K562 (cell line): ENCODE data around the gene SETSIP.

Experiments used
- CEBPB ChIP-seq: fragments of 450-650 bp; IDR thresholded peaks from 2 replicates; pipeline ENCODE4 v1.6.1; 2016; ENCODE audit warnings: missing genetic modification characterization, missing compliant biosample characterization
- GABPA ChIP-seq: fragments of 200-800 bp; sonication (Bioruptor generic); conservative IDR thresholded peaks from 2 replicates; pipeline ENCODE4 v1.6.1; 2016; ENCODE audit warnings: low read depth, missing genetic modification characterization, missing compliant biosample characterization
- NBN ChIP-seq: fragments of 450-650 bp; IDR thresholded peaks from 2 replicates; pipeline ENCODE4 v1.6.1; 2016; ENCODE audit warnings: low read depth, mild to moderate bottlenecking
- NFIX ChIP-seq: fragments of 250-450 bp; sonication (Bioruptor Pico); IDR thresholded peaks from 2 replicates; pipeline ENCODE4 v1.4.0; 2020; ENCODE audit warnings: low read depth, mild to moderate bottlenecking, moderate library complexity
- SMAD3 ChIP-seq: fragments of 450-650 bp; formaldehyde crosslinking; conservative IDR thresholded peaks from 2 replicates; pipeline ENCODE4 v1.4.0; 2020; ENCODE audit warnings: mild to moderate bottlenecking
- TF ChIP-seq, protein P1 (sequence below), 2 experiments: fragments of 150-350 bp in 1 of 2; IDR thresholded peaks; 2 replicates each; pipeline ENCODE4 v1.6.1; 2012 to 2016; ENCODE audit warnings: low read depth in 2 of 2, low read length in 2 of 2, mild to moderate bottlenecking in 1 of 2, moderate library complexity in 1 of 2
- TF ChIP-seq, protein P2 (sequence below): fragments of 200-600 bp; sonication (generic); IDR thresholded peaks from one replicate; pipeline ENCODE4 v1.6.1; 2012; ENCODE audit warnings: mild to moderate bottlenecking, low read depth, low read length, inconsistent platforms

DNA sequence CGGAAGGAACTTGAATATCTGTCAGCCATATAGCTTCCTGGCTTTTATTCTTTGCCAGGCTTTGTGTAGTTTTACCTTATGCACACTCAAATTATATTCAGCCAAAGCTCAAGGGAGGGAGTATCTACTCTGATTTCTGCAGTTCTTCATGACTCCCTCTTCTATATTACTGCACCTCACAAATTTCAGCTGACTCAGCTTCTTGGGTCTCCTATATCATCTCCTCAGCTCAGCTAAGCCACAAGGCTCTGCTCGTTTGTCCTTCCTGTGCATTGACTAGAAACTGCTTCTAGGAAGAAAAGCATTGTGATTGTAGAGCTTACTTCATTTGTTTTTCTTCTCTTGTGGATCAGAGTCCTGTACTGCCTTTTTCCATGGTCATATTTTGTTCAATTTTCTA is 42.3 kb upstream of the SETSIP start:
- no peak for TF ChIP-seq CEBPB
- TF ChIP-seq, protein P1, sequence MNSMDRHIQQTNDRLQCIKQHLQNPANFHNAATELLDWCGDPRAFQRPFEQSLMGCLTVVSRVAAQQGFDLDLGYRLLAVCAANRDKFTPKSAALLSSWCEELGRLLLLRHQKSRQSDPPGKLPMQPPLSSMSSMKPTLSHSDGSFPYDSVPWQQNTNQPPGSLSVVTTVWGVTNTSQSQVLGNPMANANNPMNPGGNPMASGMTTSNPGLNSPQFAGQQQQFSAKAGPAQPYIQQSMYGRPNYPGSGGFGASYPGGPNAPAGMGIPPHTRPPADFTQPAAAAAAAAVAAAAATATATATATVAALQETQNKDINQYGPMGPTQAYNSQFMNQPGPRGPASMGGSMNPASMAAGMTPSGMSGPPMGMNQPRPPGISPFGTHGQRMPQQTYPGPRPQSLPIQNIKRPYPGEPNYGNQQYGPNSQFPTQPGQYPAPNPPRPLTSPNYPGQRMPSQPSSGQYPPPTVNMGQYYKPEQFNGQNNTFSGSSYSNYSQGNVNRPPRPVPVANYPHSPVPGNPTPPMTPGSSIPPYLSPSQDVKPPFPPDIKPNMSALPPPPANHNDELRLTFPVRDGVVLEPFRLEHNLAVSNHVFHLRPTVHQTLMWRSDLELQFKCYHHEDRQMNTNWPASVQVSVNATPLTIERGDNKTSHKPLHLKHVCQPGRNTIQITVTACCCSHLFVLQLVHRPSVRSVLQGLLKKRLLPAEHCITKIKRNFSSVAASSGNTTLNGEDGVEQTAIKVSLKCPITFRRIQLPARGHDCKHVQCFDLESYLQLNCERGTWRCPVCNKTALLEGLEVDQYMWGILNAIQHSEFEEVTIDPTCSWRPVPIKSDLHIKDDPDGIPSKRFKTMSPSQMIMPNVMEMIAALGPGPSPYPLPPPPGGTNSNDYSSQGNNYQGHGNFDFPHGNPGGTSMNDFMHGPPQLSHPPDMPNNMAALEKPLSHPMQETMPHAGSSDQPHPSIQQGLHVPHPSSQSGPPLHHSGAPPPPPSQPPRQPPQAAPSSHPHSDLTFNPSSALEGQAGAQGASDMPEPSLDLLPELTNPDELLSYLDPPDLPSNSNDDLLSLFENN (IDR thresholded peaks at IDR 0.05; ENCODE audit: low read depth in 2 of 2, low read length in 2 of 2), result no peak
- no peak for TF ChIP-seq NFIX
- TF ChIP-seq SMAD3 (CRISPR knock-in tag), result no peak
- TF ChIP-seq NBN, result no peak
- TF ChIP-seq GABPA (tag), result no peak
- TF ChIP-seq, protein P2, sequence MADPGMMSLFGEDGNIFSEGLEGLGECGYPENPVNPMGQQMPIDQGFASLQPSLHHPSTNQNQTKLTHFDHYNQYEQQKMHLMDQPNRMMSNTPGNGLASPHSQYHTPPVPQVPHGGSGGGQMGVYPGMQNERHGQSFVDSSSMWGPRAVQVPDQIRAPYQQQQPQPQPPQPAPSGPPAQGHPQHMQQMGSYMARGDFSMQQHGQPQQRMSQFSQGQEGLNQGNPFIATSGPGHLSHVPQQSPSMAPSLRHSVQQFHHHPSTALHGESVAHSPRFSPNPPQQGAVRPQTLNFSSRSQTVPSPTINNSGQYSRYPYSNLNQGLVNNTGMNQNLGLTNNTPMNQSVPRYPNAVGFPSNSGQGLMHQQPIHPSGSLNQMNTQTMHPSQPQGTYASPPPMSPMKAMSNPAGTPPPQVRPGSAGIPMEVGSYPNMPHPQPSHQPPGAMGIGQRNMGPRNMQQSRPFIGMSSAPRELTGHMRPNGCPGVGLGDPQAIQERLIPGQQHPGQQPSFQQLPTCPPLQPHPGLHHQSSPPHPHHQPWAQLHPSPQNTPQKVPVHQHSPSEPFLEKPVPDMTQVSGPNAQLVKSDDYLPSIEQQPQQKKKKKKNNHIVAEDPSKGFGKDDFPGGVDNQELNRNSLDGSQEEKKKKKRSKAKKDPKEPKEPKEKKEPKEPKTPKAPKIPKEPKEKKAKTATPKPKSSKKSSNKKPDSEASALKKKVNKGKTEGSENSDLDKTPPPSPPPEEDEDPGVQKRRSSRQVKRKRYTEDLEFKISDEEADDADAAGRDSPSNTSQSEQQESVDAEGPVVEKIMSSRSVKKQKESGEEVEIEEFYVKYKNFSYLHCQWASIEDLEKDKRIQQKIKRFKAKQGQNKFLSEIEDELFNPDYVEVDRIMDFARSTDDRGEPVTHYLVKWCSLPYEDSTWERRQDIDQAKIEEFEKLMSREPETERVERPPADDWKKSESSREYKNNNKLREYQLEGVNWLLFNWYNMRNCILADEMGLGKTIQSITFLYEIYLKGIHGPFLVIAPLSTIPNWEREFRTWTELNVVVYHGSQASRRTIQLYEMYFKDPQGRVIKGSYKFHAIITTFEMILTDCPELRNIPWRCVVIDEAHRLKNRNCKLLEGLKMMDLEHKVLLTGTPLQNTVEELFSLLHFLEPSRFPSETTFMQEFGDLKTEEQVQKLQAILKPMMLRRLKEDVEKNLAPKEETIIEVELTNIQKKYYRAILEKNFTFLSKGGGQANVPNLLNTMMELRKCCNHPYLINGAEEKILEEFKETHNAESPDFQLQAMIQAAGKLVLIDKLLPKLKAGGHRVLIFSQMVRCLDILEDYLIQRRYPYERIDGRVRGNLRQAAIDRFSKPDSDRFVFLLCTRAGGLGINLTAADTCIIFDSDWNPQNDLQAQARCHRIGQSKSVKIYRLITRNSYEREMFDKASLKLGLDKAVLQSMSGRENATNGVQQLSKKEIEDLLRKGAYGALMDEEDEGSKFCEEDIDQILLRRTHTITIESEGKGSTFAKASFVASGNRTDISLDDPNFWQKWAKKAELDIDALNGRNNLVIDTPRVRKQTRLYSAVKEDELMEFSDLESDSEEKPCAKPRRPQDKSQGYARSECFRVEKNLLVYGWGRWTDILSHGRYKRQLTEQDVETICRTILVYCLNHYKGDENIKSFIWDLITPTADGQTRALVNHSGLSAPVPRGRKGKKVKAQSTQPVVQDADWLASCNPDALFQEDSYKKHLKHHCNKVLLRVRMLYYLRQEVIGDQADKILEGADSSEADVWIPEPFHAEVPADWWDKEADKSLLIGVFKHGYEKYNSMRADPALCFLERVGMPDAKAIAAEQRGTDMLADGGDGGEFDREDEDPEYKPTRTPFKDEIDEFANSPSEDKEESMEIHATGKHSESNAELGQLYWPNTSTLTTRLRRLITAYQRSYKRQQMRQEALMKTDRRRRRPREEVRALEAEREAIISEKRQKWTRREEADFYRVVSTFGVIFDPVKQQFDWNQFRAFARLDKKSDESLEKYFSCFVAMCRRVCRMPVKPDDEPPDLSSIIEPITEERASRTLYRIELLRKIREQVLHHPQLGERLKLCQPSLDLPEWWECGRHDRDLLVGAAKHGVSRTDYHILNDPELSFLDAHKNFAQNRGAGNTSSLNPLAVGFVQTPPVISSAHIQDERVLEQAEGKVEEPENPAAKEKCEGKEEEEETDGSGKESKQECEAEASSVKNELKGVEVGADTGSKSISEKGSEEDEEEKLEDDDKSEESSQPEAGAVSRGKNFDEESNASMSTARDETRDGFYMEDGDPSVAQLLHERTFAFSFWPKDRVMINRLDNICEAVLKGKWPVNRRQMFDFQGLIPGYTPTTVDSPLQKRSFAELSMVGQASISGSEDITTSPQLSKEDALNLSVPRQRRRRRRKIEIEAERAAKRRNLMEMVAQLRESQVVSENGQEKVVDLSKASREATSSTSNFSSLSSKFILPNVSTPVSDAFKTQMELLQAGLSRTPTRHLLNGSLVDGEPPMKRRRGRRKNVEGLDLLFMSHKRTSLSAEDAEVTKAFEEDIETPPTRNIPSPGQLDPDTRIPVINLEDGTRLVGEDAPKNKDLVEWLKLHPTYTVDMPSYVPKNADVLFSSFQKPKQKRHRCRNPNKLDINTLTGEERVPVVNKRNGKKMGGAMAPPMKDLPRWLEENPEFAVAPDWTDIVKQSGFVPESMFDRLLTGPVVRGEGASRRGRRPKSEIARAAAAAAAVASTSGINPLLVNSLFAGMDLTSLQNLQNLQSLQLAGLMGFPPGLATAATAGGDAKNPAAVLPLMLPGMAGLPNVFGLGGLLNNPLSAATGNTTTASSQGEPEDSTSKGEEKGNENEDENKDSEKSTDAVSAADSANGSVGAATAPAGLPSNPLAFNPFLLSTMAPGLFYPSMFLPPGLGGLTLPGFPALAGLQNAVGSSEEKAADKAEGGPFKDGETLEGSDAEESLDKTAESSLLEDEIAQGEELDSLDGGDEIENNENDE, result no peak
